HG03354 (cell line): ENCODE data around the gene APOBEC3A.
"Not testable (repeated sequence)": the region's sequence is repeated elsewhere in the genome, so short reads cannot be mapped to it uniquely, and the experiment has no call there.

ENCODE experiments used
- ATAC-seq: cut with Tn5 transposase; IDR thresholded peaks from one replicate; pipeline ENCODE4 v1.9.1; 2021; ENCODE audit warnings: mild to moderate bottlenecking; ENCODE audit not compliant: unreplicated experiment, poor library complexity, severe bottlenecking

Gene APOBEC3A

DNA sequence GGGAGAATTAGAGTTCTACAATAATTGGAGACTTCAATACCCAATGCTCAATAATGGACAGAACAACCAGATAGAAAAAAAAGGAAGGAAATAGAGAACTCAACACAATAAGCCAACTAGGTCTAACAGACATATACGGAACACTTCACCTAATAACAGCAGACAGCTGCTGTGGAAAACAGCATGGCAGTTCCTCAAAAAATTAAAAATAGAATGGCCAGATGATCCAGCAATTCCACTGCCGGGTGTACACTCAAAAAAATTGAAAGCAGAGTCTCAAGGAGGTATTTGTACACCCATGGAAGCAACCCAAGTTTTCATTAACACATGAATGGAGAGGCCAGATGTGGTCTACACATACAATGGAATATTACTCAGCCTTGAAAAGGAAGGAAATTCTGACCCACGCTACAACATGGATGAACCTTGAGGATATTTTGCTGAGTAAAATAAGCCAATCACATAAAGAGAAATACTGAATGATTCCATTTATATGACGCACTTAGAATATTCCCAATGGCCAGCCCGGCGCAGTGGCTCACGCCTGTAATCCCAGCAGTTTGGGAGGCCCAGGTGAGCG is 51.0 kb downstream of the APOBEC3A start:
- ATAC-seq: not testable (repeated sequence)

DNA sequence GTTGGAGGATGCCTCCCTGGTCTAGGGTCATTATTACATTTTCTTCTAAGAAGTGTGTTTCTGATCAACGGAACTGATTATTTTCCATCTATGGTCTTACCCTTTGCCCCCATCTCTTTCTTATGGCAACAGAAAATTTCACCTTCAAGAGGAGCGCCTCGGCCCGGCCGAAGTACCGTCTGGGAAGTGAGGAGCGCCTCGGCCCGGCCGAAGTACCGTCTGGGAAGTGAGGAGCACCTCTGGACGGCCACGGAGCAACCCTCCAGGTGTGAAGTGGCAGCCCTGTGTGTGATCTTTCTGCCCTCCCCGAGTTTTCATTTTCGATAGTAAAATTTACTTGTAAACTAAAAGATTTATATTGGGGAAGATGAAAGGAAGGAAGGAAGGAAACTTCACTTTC is 53.5 kb downstream of the APOBEC3A start:
- ATAC-seq: no peak
